Endothelial cell of umbilical vein (primary cell): Measurements from ENCODE around the gene CHD6.

ENCODE experiments used
- EZH2 ChIP-seq: IDR thresholded peaks from 2 replicates; pipeline ENCODE4 v1.6.1; 2012; ENCODE audit warnings: borderline replicate concordance, low read depth, mild to moderate bottlenecking, moderate library complexity, low read length, inconsistent platforms; ENCODE audit not compliant: severe bottlenecking
- FOS ChIP-seq: IDR thresholded peaks from 2 replicates; pipeline ENCODE4 v1.6.1; 2011; ENCODE audit warnings: mild to moderate bottlenecking, low read length, moderate library complexity, borderline replicate concordance; ENCODE audit not compliant: insufficient read depth
- MYC ChIP-seq: IDR thresholded peaks from one replicate; pipeline ENCODE4 v1.6.1; 2011; ENCODE audit warnings: mild to moderate bottlenecking, low read depth, low read length
- POLR2A ChIP-seq: IDR thresholded peaks from 2 replicates; pipeline ENCODE4 v1.6.1; 2012; ENCODE audit warnings: low read depth, mild to moderate bottlenecking, control low read depth, low read length
- POLR2AphosphoS5 ChIP-seq: IDR thresholded peaks from 2 replicates; pipeline ENCODE4 v1.6.1; 2012; ENCODE audit warnings: low read depth, mild to moderate bottlenecking, control low read depth, low read length, moderate library complexity; ENCODE audit not compliant: insufficient read depth
- TF ChIP-seq, protein P1 (sequence below), 2 donors: IDR thresholded peaks; 1 replicate in 1 of 2; 2 replicates in 1 of 2; pipeline ENCODE4 v1.5.1; 2011; ENCODE audit warnings: low read length in 2 of 2, mild to moderate bottlenecking in 2 of 2, moderate library complexity in 2 of 2, control low read depth in 1 of 2, inconsistent platforms in 1 of 2, low read depth in 1 of 2; ENCODE audit not compliant: insufficient read depth in 1 of 2; ENCODE audit errors: extremely low read depth in 1 of 2
- TF ChIP-seq, protein P2 (sequence below): IDR thresholded peaks from 2 replicates; pipeline ENCODE4 v1.6.1; 2011; ENCODE audit not compliant: insufficient read depth, insufficient read length

DNA sequence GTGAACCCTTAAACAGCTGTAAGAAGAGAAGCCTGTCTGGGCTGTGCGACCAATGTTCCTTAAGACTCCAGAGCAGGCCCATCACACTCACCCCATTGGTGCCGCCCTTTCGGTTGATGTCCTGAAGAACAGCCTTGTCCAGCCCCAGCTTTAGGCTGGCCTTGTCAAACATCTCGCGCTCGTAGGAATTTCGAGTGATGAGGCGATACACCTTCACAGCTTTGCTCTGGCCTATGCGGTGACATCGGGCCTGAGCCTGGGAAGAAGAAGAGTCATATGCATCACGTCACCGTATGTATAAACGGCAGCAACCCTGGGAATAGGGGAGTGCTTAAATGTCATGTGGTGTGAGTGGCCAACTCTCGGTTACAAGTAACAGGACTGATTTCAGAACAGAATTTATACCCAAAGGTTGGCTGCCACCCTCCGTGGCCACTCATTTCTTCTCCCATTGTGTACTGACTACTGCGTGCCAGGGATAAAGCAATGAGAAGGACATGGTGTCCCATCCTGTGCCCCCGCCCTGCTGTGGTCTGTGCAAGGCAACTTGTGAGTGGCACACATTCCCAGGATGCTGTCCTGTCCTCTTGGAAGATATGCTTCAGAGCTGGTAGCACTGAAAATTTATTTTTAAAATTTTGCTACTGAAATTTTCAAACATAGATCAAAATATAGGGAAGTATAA, 160.9 kb downstream of the CHD6 start:
- TF ChIP-seq, protein P1, sequence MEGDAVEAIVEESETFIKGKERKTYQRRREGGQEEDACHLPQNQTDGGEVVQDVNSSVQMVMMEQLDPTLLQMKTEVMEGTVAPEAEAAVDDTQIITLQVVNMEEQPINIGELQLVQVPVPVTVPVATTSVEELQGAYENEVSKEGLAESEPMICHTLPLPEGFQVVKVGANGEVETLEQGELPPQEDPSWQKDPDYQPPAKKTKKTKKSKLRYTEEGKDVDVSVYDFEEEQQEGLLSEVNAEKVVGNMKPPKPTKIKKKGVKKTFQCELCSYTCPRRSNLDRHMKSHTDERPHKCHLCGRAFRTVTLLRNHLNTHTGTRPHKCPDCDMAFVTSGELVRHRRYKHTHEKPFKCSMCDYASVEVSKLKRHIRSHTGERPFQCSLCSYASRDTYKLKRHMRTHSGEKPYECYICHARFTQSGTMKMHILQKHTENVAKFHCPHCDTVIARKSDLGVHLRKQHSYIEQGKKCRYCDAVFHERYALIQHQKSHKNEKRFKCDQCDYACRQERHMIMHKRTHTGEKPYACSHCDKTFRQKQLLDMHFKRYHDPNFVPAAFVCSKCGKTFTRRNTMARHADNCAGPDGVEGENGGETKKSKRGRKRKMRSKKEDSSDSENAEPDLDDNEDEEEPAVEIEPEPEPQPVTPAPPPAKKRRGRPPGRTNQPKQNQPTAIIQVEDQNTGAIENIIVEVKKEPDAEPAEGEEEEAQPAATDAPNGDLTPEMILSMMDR (IDR thresholded peaks at IDR 0.05; ENCODE audit: extremely low read depth in 1 of 2, insufficient read depth in 1 of 2, low read depth in 1 of 2, low read length in 2 of 2), result no peak
- TF ChIP-seq POLR2AphosphoS5, result no peak
- no peak for TF ChIP-seq POLR2A
- TF ChIP-seq EZH2, result no peak
- no peak for TF ChIP-seq MYC
- TF ChIP-seq, protein P2, sequence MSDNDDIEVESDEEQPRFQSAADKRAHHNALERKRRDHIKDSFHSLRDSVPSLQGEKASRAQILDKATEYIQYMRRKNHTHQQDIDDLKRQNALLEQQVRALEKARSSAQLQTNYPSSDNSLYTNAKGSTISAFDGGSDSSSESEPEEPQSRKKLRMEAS, result no peak
- TF ChIP-seq FOS, result no peak
